Activated CD4-positive, CD25-positive, alpha-beta regulatory T cell (primary cell): Measurements from ENCODE around the gene NDUFAF5.

ENCODE experiments used
- DNase-seq, 4 experiments: peaks; one replicate each; lab custom pipeline; 2025; lab: John Stamatoyannopoulos, UW

Gene NDUFAF5

GRCh38 chr20:13778827-13779226 is 6.0 kb upstream of the NDUFAF5 start:
- DNase-seq = no peak

- DNase-seq = no peak
Measured at GRCh38 chr20:13783528-13783927, 1.3 kb upstream of the NDUFAF5 start.

- no peak for DNase-seq
Measured at GRCh38 chr20:13784271-13784892, 446 bp upstream of the NDUFAF5 start.

- no peak for DNase-seq
Measured at GRCh38 chr20:13786143-13786828, 1.5 kb downstream of the NDUFAF5 start.

- DNase-seq = no peak
Measured at GRCh38 chr20:13788167-13788834, 3.5 kb downstream of the NDUFAF5 start.

- no peak for DNase-seq
Measured at GRCh38 chr20:13790708-13791107, 5.9 kb downstream of the NDUFAF5 start.

GRCh38 chr20:13791540-13792459 is 7.0 kb downstream of the NDUFAF5 start:
- no peak for DNase-seq

GRCh38 chr20:13793001-13793400 is 8.2 kb downstream of the NDUFAF5 start:
- DNase-seq = no peak

- DNase-seq = no peak
Measured at GRCh38 chr20:13794667-13795066, 9.8 kb downstream of the NDUFAF5 start.

GRCh38 chr20:13799040-13799439 is 14.2 kb downstream of the NDUFAF5 start:
- DNase-seq = no peak

GRCh38 chr20:13799974-13800373 is 15.1 kb downstream of the NDUFAF5 start:
- no peak for DNase-seq

- no peak for DNase-seq
Measured at GRCh38 chr20:13800728-13801134, 15.9 kb downstream of the NDUFAF5 start.

GRCh38 chr20:13809373-13809772 is 24.5 kb downstream of the NDUFAF5 start:
- DNase-seq = no peak

- no peak for DNase-seq
Measured at GRCh38 chr20:13809855-13810254, 25.0 kb downstream of the NDUFAF5 start.

GRCh38 chr20:13810446-13810845 is 25.6 kb downstream of the NDUFAF5 start:
- DNase-seq = no peak

- DNase-seq = no peak
Measured at GRCh38 chr20:13813910-13814309, 29.1 kb downstream of the NDUFAF5 start.

GRCh38 chr20:13814672-13815071 is 29.8 kb downstream of the NDUFAF5 start:
- no peak for DNase-seq

- no peak for DNase-seq
Measured at GRCh38 chr20:13816757-13817156, 31.9 kb downstream of the NDUFAF5 start.

- no peak for DNase-seq
Measured at GRCh38 chr20:13817342-13817741, 32.5 kb downstream of the NDUFAF5 start.

- no peak for DNase-seq
Measured at GRCh38 chr20:13819885-13820645, 35.2 kb downstream of the NDUFAF5 start.

- no peak for DNase-seq
Measured at GRCh38 chr20:13821876-13822275, 37.0 kb downstream of the NDUFAF5 start.
